ENCODE results near the gene SRRM5.

- TF ChIP-seq, protein P1, sequence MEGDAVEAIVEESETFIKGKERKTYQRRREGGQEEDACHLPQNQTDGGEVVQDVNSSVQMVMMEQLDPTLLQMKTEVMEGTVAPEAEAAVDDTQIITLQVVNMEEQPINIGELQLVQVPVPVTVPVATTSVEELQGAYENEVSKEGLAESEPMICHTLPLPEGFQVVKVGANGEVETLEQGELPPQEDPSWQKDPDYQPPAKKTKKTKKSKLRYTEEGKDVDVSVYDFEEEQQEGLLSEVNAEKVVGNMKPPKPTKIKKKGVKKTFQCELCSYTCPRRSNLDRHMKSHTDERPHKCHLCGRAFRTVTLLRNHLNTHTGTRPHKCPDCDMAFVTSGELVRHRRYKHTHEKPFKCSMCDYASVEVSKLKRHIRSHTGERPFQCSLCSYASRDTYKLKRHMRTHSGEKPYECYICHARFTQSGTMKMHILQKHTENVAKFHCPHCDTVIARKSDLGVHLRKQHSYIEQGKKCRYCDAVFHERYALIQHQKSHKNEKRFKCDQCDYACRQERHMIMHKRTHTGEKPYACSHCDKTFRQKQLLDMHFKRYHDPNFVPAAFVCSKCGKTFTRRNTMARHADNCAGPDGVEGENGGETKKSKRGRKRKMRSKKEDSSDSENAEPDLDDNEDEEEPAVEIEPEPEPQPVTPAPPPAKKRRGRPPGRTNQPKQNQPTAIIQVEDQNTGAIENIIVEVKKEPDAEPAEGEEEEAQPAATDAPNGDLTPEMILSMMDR (IDR thresholded peaks at IDR 0.05 in 8 of 11, conservative IDR thresholded peaks at IDR 0.05 in 3 of 11), result no peak
- TF ChIP-seq POLR2A (IDR thresholded peaks at IDR 0.05), result no peak
- TF ChIP-seq POLR2AphosphoS5 (IDR thresholded peaks at IDR 0.05), result no peak
Measured at GRCh38 chr19:43638995-43639518, 27.2 kb downstream of the SRRM5 start.
